BE2C (cell line): ENCODE measurements around the gene SENP3.
"Not testable (repeated sequence)": the region's sequence is repeated elsewhere in the genome, so short reads cannot be mapped to it uniquely, and the experiment has no call there.

Source experiments
- DNase-seq: peaks from one replicate; pipeline ENCODE4 v3.0.0-alpha.2; 2020
- H3K27me3 ChIP-seq: fragments of 250-450 bp; sonication (Bioruptor Pico); 2 replicates; pipeline ENCODE4 v1.5.1; 2020; ENCODE audit warnings: mild to moderate bottlenecking
- H3K36me3 ChIP-seq: fragments of 250-450 bp; sonication (Bioruptor Pico); 2 replicates; pipeline ENCODE4 v1.5.1; 2020; ENCODE audit warnings: mild to moderate bottlenecking
- H3K4me1 ChIP-seq: fragments of 250-450 bp; sonication (Bioruptor Pico); 2 replicates; pipeline ENCODE4 v1.5.1; 2020
- H3K4me3 ChIP-seq: 2 replicates; pipeline ENCODE4 v1.5.1; 2011; ENCODE audit warnings: low read depth, low read length
- H3K9me3 ChIP-seq: fragments of 250-450 bp; sonication (Bioruptor Pico); 2 replicates; pipeline ENCODE4 v1.5.1; 2020
- CTCF ChIP-seq: IDR thresholded peaks from 2 replicates; pipeline ENCODE4 v1.5.1; 2012; ENCODE audit warnings: mild to moderate bottlenecking, low read depth, low read length

The SENP3 gene

GRCh38 chr17:7592422-7593021 lies 30.8 kb downstream of the SENP3 start:
- H3K9me3 ChIP-seq, result no peaks in the 10 kb centered on the region
- H3K4me1 ChIP-seq, result peaks cover 6% of the 10 kb centered on the region; the same call in 1 of the 2 replicates
- no peak overlapping the region for H3K4me3 ChIP-seq
- peaks cover 30% of the 10 kb centered on the region for H3K36me3 ChIP-seq
- no peaks in the 10 kb centered on the region for H3K27me3 ChIP-seq
- TF ChIP-seq CTCF, result no peak
- no peak for DNase-seq

GRCh38 chr17:7593296-7593695 lies 31.6 kb downstream of the SENP3 start:
- Histone ChIP-seq H3K36me3 (peaks cover 30% of the 10 kb centered on the region), H3K9me3 (no peaks in the 10 kb centered on the region), H3K4me1 (peaks cover 6% of the 10 kb centered on the region; the same call in 1 of the 2 replicates), H3K4me3 (no peak overlapping the region), H3K27me3 (no peaks in the 10 kb centered on the region)
- TF ChIP-seq CTCF, result no peak
- DNase-seq, result no peak

GRCh38 chr17:7597561-7597960 lies 35.8 kb downstream of the SENP3 start:
- H3K27me3 ChIP-seq, H3K4me3 ChIP-seq, H3K9me3 ChIP-seq, DNase-seq, H3K4me1 ChIP-seq: not testable (repeated sequence)
- H3K36me3 ChIP-seq, result peaks cover 29% of the 10 kb centered on the region

GRCh38 chr17:7606280-7606679 lies 44.6 kb downstream of the SENP3 start:
- no peaks in the 10 kb centered on the region; the same call in 1 of the 2 replicates for H3K36me3 ChIP-seq
- TF ChIP-seq CTCF, result no peak
- no peak for DNase-seq

GRCh38 chr17:7610641-7611040 lies 48.9 kb downstream of the SENP3 start:
- H3K36me3 ChIP-seq, result no peaks in the 10 kb centered on the region

More at GRCh38 chr17:7606280-7606679, 44.6 kb downstream of the SENP3 start:
- no peak overlapping the region for H3K4me3 ChIP-seq
- H3K27me3 ChIP-seq, result no peaks in the 10 kb centered on the region
- no peaks in the 10 kb centered on the region for H3K4me1 ChIP-seq
- no peaks in the 10 kb centered on the region for H3K9me3 ChIP-seq

GRCh38 chr17:7611635-7612293 lies 50.0 kb downstream of the SENP3 start:
- DNase-seq, result no peak
- Histone ChIP-seq H3K36me3 (no peaks in the 10 kb centered on the region), H3K9me3 (no peaks in the 10 kb centered on the region), H3K4me3 (no peak overlapping the region), H3K4me1 (no peaks in the 10 kb centered on the region), H3K27me3 (no peaks in the 10 kb centered on the region)
- TF ChIP-seq CTCF, result no peak

More at GRCh38 chr17:7610641-7611040, 48.9 kb downstream of the SENP3 start:
- Histone ChIP-seq H3K4me1 (no peaks in the 10 kb centered on the region), H3K9me3 (no peaks in the 10 kb centered on the region), H3K27me3 (no peaks in the 10 kb centered on the region), H3K4me3 (no peak overlapping the region)
- DNase-seq, result no peak
- TF ChIP-seq CTCF, result no peak
